Osteoblast (primary cell): ENCODE results near the gene KRTAP5-3. TPM values are rescaled to one million over a fixed set of nuclear protein-coding genes. Genes with fewer than 3 reads are reported as not detected.
A peak's percentile ranks its signal among the peaks of the same experiment; 100 is the strongest.

ENCODE experiments used
- DNase-seq: peaks from one replicate; pipeline ENCODE4 v3.0.0; 2011; ENCODE audit warnings: low spot score, mixed read lengths; ENCODE audit not compliant: insufficient read length; ENCODE audit errors: missing footprints
- H2AFZ ChIP-seq: 2 replicates; pipeline ENCODE4 v1.6.0; 2011; ENCODE audit warnings: mild to moderate bottlenecking, low read length
- H3K27ac ChIP-seq: 2 replicates; pipeline ENCODE4 v1.5.1; 2011; ENCODE audit warnings: mild to moderate bottlenecking, low read depth, low read length, moderate library complexity
- H3K27me3 ChIP-seq: 2 replicates; pipeline ENCODE4 v1.6.0; 2012; ENCODE audit warnings: mild to moderate bottlenecking, control low read depth, inconsistent platforms, low read length, moderate library complexity; ENCODE audit not compliant: insufficient read depth
- H3K36me3 ChIP-seq: 2 replicates; pipeline ENCODE4 v1.5.1; 2011; ENCODE audit warnings: mild to moderate bottlenecking, low read length, control low read depth, moderate library complexity; ENCODE audit not compliant: insufficient read depth
- H3K4me1 ChIP-seq: 2 replicates; pipeline ENCODE4 v1.5.1; 2011; ENCODE audit warnings: mild to moderate bottlenecking, low read length, control low read depth, moderate library complexity; ENCODE audit not compliant: insufficient read depth
- H3K4me2 ChIP-seq: 2 replicates; pipeline ENCODE4 v1.6.0; 2011; ENCODE audit warnings: mild to moderate bottlenecking, low read length; ENCODE audit not compliant: insufficient read depth
- H3K4me3 ChIP-seq: fragments of 200-600 bp; sonication (generic); 3 replicates; pipeline ENCODE4 v1.5.1; 2012; ENCODE audit warnings: mild to moderate bottlenecking, low read length, inconsistent platforms; ENCODE audit not compliant: insufficient read depth
- H3K79me2 ChIP-seq: 2 replicates; pipeline ENCODE4 v1.6.0; 2012; ENCODE audit warnings: mild to moderate bottlenecking, low read length, control low read depth, inconsistent platforms; ENCODE audit not compliant: insufficient read depth
- H3K9me3 ChIP-seq: 2 replicates; pipeline ENCODE4 v1.5.1; 2011; ENCODE audit warnings: low read depth, low read length, control low read depth
- H4K20me1 ChIP-seq: 2 replicates; pipeline ENCODE4 v1.6.0; 2012; ENCODE audit warnings: mild to moderate bottlenecking, low read length, control low read depth; ENCODE audit not compliant: insufficient read depth
- CTCF ChIP-seq: IDR thresholded peaks from 2 replicates; pipeline ENCODE4 v1.5.1; 2011; ENCODE audit warnings: mild to moderate bottlenecking, low read depth, low read length, moderate library complexity; ENCODE audit errors: extremely low read depth
- total RNA-seq: library from RNA; depleted of rRNA; stranded (reverse); fragments of >200 nt; gene quantifications from 2 replicates; pipeline ENCODE4 v1.2.3, GENCODE V29; 2012

The KRTAP5-3 gene, protein sequence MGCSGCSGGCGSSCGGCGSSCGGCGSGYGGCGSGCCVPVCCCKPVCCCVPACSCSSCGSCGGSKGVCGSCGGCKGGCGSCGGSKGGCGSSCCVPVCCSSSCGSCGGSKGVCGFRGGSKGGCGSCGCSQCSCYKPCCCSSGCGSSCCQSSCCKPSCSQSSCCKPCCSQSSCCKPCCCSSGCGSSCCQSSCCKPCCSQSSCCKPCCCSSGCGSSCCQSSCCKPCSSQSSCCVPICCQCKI
- not detected in 2 replicates for total RNA-seq

DNA sequence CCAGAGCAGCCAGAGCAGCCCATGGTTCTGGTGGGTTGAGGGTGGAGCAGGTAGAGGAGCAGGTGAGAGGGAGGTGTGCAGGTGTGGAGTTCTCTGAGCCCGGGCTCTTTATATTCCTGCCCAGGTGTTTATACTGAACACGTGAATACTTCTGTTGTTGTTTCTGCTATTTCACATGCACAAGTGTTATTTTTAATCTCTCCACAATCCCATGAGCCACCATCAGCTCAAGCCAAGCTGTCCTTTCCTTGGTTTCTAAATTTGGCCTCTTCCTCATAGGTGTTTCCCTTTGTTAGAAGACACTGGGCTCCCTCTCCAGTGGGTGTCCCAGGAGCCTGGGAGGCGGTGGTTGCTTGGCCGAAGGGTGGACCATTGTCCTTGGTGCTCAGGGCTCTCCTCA, at the start of gene KRTAP5-3:
Gene KRTAP5-3 (minus strand): TSS at position 101 of the 400 bp plus-strand sequence. CDS start 78 bp downstream, at position 23.
- Histone ChIP-seq H2AFZ (no peak within 1 kb of the TSS), H3K9me3 (no peaks in the 10 kb centered on the region), H3K27ac (no peak within 1 kb of the TSS), H3K4me2 (no peak within 1 kb of the TSS), H3K27me3 (peaks cover 17% of the 10 kb centered on the region), H4K20me1 (no peaks in the 10 kb centered on the region), H3K4me3 (no peak within 1 kb of the TSS), H3K79me2 (no peaks in the 10 kb centered on the region), H3K4me1 (no peaks in the 10 kb centered on the region), H3K36me3 (no peaks in the 10 kb centered on the region)
- DNase-seq, result no peak
- no peak for TF ChIP-seq CTCF

DNA sequence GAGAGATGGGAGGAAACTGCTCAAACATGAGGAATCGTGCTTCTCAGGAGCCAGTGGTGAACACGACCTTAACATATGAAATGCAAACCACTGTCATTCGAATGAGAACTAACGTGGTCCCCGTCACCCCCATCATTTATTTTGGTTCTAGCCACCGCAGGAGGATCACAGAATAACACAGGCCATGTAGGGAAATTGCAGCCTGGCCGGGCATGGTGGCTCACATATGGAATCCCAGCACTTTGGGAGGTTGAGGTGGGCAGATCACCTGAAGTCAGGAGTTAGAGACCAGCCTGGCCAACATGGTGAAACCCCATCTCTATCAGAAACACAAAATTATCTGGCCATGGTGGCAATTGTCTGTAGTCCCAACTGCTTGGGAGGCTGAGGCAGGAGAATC, 48.4 kb upstream of the KRTAP5-3 start:
- Histone ChIP-seq H3K36me3 (no peaks in the 10 kb centered on the region), H3K27me3 (peaks cover 32% of the 10 kb centered on the region)
- TF ChIP-seq CTCF, result no peak

DNA sequence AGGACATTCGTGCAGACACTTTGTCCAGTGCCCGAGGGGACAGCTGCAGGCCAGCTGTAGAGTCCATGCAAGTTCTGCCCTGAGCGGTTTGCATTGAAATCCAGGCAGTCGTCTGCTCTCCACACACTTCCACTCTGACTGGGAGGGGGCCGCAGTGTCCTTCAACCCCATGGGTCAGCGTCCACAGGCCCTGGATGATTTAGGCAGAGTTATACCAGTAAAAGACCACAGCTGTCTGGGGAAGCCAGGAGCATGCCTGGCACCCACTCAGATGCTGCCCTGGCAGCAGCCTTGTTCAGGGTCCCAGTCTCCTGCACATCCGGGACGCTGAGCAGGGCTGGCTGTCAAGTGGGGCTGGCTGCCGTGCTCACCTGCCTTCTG, 47.8 kb upstream of the KRTAP5-3 start:
- Histone ChIP-seq H3K36me3 (no peaks in the 10 kb centered on the region), H2AFZ (no peak overlapping the region), H3K27ac (no peak overlapping the region), H3K4me2 (no peak overlapping the region), H3K4me1 (no peaks in the 10 kb centered on the region), H4K20me1 (no peaks in the 10 kb centered on the region), H3K9me3 (no peaks in the 10 kb centered on the region), H3K79me2 (no peaks in the 10 kb centered on the region), H3K4me3 (no peak overlapping the region), H3K27me3 (peaks cover 33% of the 10 kb centered on the region)
- peak; percentile 62 for DNase-seq
- no peak for TF ChIP-seq CTCF

More for the DNA sequence above, 48.4 kb upstream of the KRTAP5-3 start:
- H3K27ac ChIP-seq, result no peak overlapping the region
- no peak overlapping the region for H3K4me3 ChIP-seq
- no peaks in the 10 kb centered on the region for H3K4me1 ChIP-seq
- H2AFZ ChIP-seq, result no peak overlapping the region
- H3K79me2 ChIP-seq, result no peaks in the 10 kb centered on the region
- no peaks in the 10 kb centered on the region for H4K20me1 ChIP-seq
- peak; percentile 71 for DNase-seq
- no peak overlapping the region for H3K4me2 ChIP-seq
- no peaks in the 10 kb centered on the region for H3K9me3 ChIP-seq

GRCh38 chr11:1655168-1656060, 47.2 kb upstream of the KRTAP5-3 start:
- H3K79me2 ChIP-seq, result no peaks in the 10 kb centered on the region
- H3K27me3 ChIP-seq, result peaks cover 34% of the 10 kb centered on the region
- no peak overlapping the region for H3K4me3 ChIP-seq
- no peak overlapping the region for H2AFZ ChIP-seq
- H3K4me2 ChIP-seq, result no peak overlapping the region
- H3K27ac ChIP-seq, result no peak overlapping the region
- TF ChIP-seq CTCF, result no peak
- peak; percentile 73 for DNase-seq
- no peaks in the 10 kb centered on the region for H3K4me1 ChIP-seq
- H4K20me1 ChIP-seq, result no peaks in the 10 kb centered on the region
- no peaks in the 10 kb centered on the region for H3K36me3 ChIP-seq
- no peaks in the 10 kb centered on the region for H3K9me3 ChIP-seq
